GM12875 (cell line): ENCODE data around the gene CCNT1.
"Not testable (repeated sequence)": the region's sequence is repeated elsewhere in the genome, so short reads cannot be mapped to it uniquely, and the experiment has no call there.

ENCODE experiments used
- H3K4me3 ChIP-seq: one replicate; pipeline ENCODE4 v1.5.1; 2011; ENCODE audit warnings: low read depth, low read length, control low read depth
- TF ChIP-seq, protein P1 (sequence below): IDR thresholded peaks from 2 replicates; pipeline ENCODE4 v1.5.1; 2011; ENCODE audit warnings: low read depth, mild to moderate bottlenecking, control low read depth, inconsistent platforms, low read length, moderate library complexity, borderline replicate concordance; ENCODE audit not compliant: insufficient read depth

The CCNT1 gene

GRCh38 chr12:48744251-48745008, 27.9 kb upstream of the CCNT1 start:
- TF ChIP-seq, protein P1, sequence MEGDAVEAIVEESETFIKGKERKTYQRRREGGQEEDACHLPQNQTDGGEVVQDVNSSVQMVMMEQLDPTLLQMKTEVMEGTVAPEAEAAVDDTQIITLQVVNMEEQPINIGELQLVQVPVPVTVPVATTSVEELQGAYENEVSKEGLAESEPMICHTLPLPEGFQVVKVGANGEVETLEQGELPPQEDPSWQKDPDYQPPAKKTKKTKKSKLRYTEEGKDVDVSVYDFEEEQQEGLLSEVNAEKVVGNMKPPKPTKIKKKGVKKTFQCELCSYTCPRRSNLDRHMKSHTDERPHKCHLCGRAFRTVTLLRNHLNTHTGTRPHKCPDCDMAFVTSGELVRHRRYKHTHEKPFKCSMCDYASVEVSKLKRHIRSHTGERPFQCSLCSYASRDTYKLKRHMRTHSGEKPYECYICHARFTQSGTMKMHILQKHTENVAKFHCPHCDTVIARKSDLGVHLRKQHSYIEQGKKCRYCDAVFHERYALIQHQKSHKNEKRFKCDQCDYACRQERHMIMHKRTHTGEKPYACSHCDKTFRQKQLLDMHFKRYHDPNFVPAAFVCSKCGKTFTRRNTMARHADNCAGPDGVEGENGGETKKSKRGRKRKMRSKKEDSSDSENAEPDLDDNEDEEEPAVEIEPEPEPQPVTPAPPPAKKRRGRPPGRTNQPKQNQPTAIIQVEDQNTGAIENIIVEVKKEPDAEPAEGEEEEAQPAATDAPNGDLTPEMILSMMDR, result no peak
- no peak overlapping the region for H3K4me3 ChIP-seq

- TF ChIP-seq, protein P1, result no peak
- no peak overlapping the region for H3K4me3 ChIP-seq
Measured at GRCh38 chr12:48739618-48740269, 23.2 kb upstream of the CCNT1 start.

GRCh38 chr12:48736456-48736855, 19.9 kb upstream of the CCNT1 start:
- TF ChIP-seq, protein P1, result no peak
- no peak overlapping the region for H3K4me3 ChIP-seq

- TF ChIP-seq, protein P1, result no peak
Measured at GRCh38 chr12:48728807-48729206, 12.3 kb upstream of the CCNT1 start.

DNA sequence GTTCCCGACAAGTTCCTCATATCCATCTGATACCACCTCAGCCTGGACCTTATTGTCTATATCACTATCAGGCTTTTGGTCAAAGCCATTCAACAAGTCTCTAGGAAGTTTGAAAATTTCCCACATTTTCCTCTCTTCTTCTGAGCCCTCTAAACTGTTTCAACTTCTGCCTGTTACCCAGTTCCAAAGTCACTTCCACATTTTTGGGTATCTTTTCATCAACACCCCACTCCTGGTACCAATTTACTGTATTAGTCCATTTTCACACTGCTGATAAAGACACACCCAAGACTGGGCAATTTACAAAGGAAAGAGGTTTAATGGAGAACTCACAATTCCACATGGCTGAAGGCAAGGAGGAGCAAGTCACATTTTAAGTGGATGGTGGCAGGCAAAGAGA, 4.2 kb upstream of the CCNT1 start:
- H3K4me3 ChIP-seq, result not testable (repeated sequence)

More at GRCh38 chr12:48728807-48729206, 12.3 kb upstream of the CCNT1 start:
- no peak overlapping the region for H3K4me3 ChIP-seq

GRCh38 chr12:48720171-48720570, 3.7 kb upstream of the CCNT1 start:
- not testable (repeated sequence) for H3K4me3 ChIP-seq

DNA sequence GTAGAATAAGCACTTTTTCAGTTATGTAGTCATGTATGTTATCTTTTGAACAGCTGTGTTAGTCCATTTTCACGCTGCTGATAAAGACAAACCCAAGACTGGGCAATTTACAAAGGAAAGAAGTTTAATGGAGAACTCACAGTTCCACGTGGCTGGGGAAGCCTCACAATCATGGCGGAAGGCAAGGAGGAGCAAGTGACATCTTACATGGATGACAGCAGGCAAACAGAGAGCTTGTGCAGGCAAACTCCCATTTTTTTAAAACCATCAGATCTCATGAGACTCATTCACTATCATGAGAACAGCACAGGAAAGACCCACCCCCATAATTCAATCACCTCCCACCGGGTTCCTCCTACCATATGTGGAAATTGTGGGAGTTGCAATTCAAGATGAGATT, 2.5 kb upstream of the CCNT1 start:
- H3K4me3 ChIP-seq, result not testable (repeated sequence)

DNA sequence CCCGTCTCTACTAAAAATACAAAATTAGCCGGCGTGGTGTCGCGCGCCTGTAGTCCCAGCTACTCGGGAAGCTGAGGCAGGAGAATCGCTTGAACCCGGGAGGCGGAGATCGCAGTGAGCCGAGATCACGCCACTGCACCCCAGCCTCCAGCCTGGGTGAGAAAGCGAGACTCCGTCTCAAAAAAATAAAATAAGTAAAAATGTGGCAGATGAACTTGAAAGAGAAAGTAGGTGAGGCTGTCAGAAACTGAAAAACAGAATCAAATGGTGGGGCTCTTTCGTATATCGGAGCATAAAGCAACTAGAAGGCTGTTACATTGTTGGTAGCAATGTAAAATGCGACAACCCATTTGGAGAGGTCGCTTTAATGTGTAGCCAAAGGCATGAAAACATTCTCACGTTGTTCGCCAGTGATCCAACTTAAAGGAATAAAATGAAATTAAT, 767 bp upstream of the CCNT1 start:
- H3K4me3 ChIP-seq, result peak overlapping the region; percentile 60
- TF ChIP-seq, protein P1, result no peak
